Stromal cell of bone marrow (primary cell): ENCODE data around the gene CDK3.

Experiments
- DNase-seq: peaks from one replicate; pipeline ENCODE4 v3.0.0-alpha.2; 2012; ENCODE audit warnings: low read depth

CDK3 gene

DNA sequence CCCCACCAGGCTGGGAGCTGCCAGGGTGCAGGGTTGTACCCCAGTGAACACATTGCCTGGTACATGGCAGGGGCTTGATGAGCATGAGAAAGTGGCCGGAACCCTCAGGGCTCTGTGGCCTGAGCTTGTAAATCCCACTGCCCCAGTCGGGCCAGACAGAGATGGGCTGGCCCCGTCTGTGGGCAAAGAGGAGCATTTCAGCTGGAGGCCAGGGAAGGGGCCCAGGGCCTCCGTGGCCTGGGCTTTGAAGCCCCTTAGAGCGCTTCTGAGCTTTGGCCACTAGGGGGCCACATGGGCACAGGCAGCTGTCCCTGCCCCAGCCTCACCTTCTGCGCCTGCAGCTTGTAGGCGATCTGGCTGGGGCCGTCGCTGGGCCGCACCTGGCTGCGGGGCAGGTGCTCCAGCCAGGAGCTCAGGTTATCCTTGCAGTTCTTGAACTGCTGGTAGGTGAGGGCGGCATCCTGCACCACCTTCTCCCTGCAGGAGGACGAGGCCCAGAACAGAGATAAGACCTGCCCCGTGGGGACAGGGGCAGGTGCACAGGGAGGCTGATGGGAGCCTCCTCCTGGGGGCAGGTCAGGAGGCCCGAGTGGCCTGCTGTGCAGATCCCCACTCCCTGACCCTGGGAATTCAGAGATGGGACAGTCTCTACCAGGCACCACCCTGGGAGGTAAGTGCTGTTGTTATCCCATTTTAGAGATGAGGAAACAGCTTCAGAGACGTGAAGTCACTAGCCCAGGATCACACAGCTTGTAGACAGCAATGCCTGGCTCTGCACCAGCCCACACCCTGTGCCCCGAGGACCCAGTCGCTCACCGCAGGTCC is 13.7 kb downstream of the CDK3 start:
- no peak for DNase-seq

GRCh38 chr17:76014925-76015261 is 14.2 kb downstream of the CDK3 start:
- no peak for DNase-seq

DNA sequence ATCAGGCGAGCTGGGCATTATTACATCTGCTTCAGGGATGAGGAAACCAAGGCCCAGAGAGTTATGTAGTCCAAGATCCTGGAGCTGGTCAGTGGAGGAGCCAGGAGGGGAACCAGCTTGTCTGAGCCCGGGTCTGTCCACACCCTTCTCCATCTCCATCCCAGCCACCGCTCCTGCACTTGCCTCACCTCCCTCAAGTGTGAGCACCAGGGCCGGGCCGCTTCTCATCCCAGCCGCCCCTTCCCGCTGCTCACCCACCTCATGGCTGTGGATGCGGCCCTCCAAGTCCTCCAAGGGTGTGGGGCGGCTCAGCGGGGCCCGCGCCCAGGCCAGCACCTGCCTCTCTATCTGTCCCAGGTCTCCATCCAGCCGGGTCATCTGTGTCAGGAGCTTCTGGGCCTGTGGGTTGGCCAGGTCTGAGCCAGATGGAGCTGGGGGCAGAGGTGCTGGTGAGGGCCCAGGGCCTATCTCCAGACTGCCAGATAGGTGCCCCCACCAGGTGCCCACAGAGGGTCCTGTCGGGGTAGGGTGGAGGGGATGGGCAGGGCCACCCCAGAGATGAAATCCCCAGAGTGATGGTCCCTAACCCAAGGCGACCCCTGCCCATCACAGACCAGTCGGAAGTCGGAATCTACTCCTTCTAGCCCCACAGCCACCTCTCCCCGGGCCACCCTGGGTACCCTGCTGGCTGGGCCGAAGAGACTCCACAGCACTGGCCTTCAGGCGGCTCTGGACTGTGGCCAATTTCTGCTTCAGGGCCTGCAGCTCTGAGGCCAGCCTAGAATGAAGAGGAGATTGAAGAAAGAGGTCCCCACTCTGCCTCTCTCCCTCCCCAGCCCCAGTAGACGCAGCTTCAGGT is 17.1 kb downstream of the CDK3 start:
- DNase-seq = no peak

- no peak for DNase-seq
Observed at GRCh38 chr17:76018340-76018680, 17.7 kb downstream of the CDK3 start.

DNA sequence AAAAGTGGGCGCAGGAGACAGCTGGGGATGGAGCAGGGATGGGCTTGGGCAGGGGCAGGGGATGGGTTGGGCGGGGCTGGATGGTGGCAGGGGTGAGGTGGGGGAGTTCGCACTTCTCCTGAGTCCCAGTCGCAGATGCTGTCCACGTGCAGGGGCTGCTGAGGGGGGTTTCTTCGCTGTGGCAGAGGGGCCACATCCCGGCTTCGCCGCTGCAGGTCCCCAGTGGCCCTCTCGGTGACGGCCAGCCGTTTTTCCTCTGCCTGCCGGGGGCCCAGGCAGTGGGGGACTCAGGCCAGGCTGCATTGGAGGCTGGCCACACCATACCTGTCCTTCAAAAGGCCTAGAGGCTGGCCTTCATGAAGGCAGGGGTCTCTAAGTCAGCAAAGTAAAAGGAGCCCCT is 18.1 kb downstream of the CDK3 start:
- DNase-seq = no peak

DNA sequence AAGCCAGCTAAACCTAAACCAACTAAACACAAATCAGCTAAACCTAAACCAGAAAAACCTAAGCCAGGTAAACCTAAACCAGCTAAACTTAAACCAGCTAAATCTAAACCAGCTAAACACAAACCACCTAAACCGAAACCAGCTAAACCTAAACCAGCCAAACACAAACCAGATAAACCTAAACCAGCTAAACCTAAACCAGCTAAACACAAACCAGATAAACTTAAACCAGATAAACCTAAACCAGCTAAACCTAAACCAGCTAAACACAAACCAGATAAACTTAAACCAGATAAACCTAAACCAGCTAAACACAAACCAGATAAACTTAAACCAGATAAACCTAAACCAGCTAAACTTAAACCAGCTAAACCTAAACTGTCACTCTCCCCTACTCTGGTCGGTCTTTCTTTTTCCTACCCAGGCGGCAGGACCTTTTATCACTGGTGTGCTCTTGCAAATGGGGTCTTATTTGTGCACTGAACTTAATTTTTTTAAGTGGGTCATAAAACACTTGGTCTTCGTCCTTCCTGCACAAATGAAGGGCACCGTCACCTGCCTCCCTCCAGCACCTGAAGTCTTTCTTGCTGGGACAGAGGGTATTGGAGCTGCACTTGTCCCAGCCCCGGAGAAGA is 19.3 kb downstream of the CDK3 start:
- DNase-seq = no peak

GRCh38 chr17:76022285-76022684 is 21.6 kb downstream of the CDK3 start:
- no peak for DNase-seq

GRCh38 chr17:76022973-76023899 is 22.6 kb downstream of the CDK3 start:
- DNase-seq = no peak

DNA sequence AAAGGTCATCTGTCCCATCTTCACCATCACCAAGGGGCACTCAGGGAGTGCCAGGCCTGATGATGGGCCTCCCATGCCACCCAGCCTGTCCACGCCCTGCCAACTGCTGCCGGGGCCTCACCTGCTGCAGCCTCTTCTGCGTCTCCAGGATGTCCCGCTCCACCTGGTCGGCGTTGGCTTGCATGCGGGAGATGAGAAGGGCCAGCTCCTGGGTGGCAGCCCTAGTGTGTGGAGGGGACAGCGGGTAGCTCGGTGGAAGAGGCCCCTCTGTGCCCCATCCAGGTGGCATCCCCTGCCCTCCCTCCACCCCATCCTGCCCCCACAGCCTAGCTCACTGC is 23.2 kb downstream of the CDK3 start:
- DNase-seq = no peak

DNA sequence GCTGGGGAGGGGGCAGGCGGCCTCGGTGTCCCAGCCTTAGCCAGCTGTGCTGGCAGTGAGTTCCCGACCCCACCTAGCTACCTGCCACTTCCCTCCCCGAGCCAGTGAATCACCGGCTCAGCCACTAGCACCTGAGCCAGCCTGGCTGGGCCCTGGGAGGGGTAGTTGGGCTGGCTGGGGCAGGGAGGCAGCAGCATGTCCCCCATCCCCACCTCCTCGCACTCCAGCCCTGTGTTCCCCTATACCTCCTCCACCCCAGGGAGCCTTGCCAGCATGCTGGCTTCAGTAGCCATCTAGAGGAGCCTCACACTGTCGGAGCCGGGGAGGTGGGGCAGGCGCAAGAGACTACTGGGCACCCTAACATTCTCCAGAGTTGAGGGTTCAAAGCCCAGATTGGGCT is 23.7 kb downstream of the CDK3 start:
- DNase-seq = no peak

- no peak for DNase-seq
Observed at GRCh38 chr17:76025294-76025693, 24.6 kb downstream of the CDK3 start.

DNA sequence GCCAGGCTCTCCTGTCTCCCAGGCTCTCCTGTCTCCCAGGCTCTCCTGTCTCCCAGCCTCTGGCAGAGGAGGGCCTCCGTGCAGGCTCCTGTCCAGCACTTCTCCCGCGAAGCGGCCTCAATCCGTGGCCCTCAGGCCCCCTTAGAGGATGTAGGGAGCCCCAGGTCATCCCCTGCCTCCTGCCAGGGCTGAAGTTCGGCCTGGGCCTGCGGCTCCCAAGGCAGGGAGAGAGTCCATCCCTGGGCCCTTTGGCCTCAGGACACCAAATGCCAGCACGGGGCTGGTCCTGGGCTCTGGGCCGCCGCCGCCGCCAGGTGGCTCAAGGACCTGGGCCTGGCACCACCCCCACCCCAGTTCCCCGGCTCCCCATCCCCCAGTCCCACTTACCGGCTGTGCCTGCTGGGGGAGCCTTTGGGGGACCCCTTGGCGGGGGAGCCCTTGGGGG is 26.1 kb downstream of the CDK3 start:
- DNase-seq = no peak

DNA sequence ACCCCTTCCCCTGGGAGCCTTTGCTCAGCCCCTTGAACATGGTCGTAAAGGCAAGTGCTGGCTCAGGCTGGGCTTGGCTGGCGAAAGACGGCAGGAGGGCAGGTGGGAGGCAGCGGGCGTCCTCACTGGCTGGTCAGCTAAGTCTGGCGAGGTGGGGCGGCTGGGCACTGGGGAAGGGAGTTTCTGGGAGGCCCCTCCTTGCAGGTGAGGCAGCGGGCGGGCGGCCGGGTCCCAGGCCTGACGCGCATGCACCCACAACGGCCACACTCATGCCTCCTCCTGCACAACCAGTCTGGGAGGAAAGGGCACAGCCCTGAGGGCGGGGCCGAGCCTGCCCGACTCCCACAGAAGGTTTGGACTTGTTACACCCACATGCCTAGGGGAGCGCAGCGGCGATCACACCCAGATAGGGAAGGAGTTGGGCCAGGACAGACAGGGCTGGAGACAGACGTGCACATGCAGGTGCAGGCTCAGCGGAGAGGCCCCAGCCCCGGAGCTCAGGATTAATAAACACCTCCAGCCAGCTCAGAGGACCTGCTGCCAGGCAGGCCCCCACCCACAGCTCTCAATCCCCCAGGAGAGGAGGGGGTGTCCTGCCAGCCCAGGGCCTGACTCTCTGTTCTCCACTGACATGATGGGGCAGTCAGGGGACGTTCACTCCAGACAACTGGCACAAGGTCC is 26.6 kb downstream of the CDK3 start, which contains the start of gene EVPL:
Gene EVPL, minus strand, starts transcription at position 148 of the 681 bp plus-strand sequence. Its CDS starts 108 bp downstream, at position 40.
- DNase-seq = no peak

DNA sequence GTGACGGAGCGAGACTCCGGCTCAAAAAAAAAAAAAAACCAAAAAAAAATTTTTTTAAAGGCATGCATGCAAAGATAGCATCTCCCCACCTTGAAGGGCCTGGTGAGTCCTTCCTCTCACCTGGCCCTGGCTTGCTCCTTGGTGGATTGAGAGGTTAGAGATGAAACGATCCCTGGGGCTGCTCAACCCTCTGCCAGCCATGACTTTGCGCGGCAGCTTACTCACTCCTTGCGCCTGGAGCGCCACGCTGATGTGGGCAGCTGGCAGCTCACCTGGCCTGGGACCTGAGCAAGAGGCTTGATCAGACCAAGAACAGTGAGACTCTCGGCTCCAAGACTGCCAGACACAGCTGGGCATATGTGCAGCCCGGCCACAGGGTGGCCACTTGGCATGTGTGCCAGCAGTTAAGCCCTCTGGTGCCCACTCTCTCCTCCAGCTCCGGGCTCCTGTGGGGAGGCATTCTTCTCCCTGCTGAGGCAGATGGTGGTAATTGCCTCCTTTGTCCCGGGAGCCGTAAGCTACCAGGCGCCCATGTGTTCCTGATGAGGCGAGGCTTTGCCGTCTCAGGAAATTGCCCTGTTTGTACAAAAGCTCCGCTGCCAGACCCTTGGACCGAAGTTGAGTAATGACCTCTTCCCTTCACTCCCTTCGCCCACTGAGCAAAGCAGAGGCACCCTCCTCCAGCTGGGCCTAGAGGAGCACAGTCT is 31.6 kb downstream of the CDK3 start:
- no peak for DNase-seq

- no peak for DNase-seq
Observed at GRCh38 chr17:76032780-76033108, 32.1 kb downstream of the CDK3 start.

GRCh38 chr17:76033139-76033538 is 32.5 kb downstream of the CDK3 start:
- DNase-seq = no peak

- no peak for DNase-seq
Observed at GRCh38 chr17:76034428-76035350, 34.0 kb downstream of the CDK3 start.

DNA sequence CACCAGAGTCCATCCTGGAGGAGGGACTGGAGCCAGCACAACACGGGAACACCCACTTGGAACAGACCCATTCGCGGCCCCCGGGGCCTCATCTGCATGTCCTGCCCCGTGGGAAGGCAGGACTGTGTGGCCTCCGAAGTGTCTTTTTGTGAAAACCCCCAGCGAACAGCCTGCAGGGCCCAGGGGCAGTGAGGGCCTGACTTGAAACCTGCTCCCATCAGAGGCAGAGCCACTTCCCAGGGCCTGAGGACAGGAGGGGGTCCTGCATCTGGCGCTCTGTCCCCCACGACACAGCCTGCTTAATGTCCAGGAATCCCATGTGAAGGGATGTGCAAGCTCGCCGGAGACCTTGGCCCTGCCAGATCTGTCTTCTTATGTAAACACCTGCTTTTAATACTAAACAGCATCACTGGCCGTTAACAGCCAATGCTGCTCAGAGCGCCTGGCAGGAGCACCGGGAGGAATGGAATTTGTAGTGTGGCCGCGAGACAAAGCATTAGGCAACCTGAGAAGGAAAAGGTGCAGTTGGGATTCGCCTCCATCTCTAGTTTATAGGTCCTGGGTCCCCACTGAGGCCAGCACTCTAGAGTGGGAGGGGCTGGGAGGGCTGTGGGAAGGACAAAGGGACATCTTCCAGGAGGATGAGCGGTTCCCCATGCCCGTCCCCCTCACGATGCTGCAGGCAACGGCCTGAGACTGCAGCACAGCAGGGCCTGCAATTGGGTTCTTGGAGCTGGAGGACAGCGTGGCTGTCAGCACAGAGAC is 36.0 kb downstream of the CDK3 start:
- DNase-seq = no peak

DNA sequence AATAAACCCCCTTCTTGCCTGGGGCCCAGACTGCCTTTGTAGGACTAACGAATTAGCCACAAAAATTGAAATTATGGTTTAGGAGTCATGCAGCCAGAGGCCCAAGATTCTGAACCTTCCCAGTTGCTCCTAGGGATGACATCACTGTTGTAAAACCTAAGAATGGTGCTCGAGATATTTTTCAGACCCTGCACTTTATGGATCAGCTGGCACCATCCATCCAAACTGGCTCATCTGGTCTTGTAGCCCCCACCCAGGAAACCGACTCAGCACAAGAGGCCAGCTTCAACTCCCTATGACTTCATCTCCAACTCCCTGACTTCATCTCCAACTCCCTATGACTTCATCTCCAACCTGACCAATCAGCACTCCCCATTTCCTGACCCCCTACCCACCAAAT is 37.4 kb downstream of the CDK3 start:
- no peak for DNase-seq
